Hematopoietic multipotent progenitor cell treated with erythropoietin and hydrocortisone succinate and interleukin-3 and kit ligand, for 8 days (in vitro differentiated cells): ENCODE data around the gene ZGPAT.
"Not testable (repeated sequence)": the region's sequence is repeated elsewhere in the genome, so short reads cannot be mapped to it uniquely, and the experiment has no call there.

ENCODE experiments used
- DNase-seq: peaks from one replicate; pipeline ENCODE4 v3.0.0-alpha.2; 2015

The ZGPAT gene

GRCh38 chr20:63768591-63769515, 61.0 kb downstream of the ZGPAT start:
- no peak for DNase-seq

GRCh38 chr20:63769891-63770474, 62.1 kb downstream of the ZGPAT start:
- no peak for DNase-seq

- DNase-seq = no peak
Measured at GRCh38 chr20:63771046-63771707, 63.3 kb downstream of the ZGPAT start.

- no peak for DNase-seq
Measured at GRCh38 chr20:63772781-63773518, 65.1 kb downstream of the ZGPAT start.

- DNase-seq = no peak
Measured at GRCh38 chr20:63773571-63774241, 65.9 kb downstream of the ZGPAT start.

GRCh38 chr20:63774306-63774705, 66.5 kb downstream of the ZGPAT start:
- no peak for DNase-seq

- DNase-seq = no peak
Measured at GRCh38 chr20:63775096-63775978, 67.5 kb downstream of the ZGPAT start.

GRCh38 chr20:63776875-63777274, 69.0 kb downstream of the ZGPAT start:
- DNase-seq = not testable (repeated sequence)

- no peak for DNase-seq
Measured at GRCh38 chr20:63777614-63778013, 69.8 kb downstream of the ZGPAT start.

- DNase-seq = no peak
Measured at GRCh38 chr20:63778034-63778752, 70.4 kb downstream of the ZGPAT start.

- DNase-seq = no peak
Measured at GRCh38 chr20:63778857-63779256, 71.0 kb downstream of the ZGPAT start.

GRCh38 chr20:63781181-63781580, 73.3 kb downstream of the ZGPAT start:
- DNase-seq = no peak

GRCh38 chr20:63782051-63782471, 74.2 kb downstream of the ZGPAT start:
- DNase-seq = no peak

GRCh38 chr20:63782521-63782971, 74.7 kb downstream of the ZGPAT start:
- DNase-seq = no peak

- DNase-seq = no peak
Measured at GRCh38 chr20:63783970-63784369, 76.1 kb downstream of the ZGPAT start.

GRCh38 chr20:63785691-63786131, 77.9 kb downstream of the ZGPAT start:
- no peak for DNase-seq
